Measurements from ENCODE around the gene MTHFD2L. TPM values are rescaled to one million over a fixed set of nuclear protein-coding genes. Genes with fewer than 3 reads are reported as not detected.

The MTHFD2L gene
- total and polyA plus RNA-seq, 2 donors (not counting 3 experiments of a cell fraction or from before 2014, with no cell fraction given) = 6.9 to 15.2 TPM

- intact Hi-C loops (cut with micrococcal nuclease) (no loop called here), dilution Hi-C loops (cut with MboI; ENCODE audit: extremely low pct_ligation_motif_present, low sequenced_read_pairs) (no loop called here)
- Histone ChIP-seq H3K9me3 (replicated peaks; ENCODE audit: control insufficient read depth, insufficient read depth, low read length) (no peaks in the 10 kb centered on the region), H3K9me1 (replicated peaks; ENCODE audit: control insufficient read depth, extremely low read depth, insufficient read depth, low read length) (no peaks in the 10 kb centered on the region), H2AFZ (ENCODE audit: low read depth, low read length) (no peak overlapping the region), H4K20me1 (replicated peaks; ENCODE audit: control insufficient read depth, extremely low read depth, insufficient read depth, low read length) (no peaks in the 10 kb centered on the region), H3K36me3 (ENCODE audit: control insufficient read depth in 2 of 2, extremely low read depth in 1 of 2, insufficient read depth in 2 of 2, low read length in 2 of 2) (no peaks in the 10 kb centered on the region), H3K27me3 (ENCODE audit: control insufficient read depth in 2 of 2, insufficient read depth in 2 of 2, low read length in 2 of 2) (no peaks in the 10 kb centered on the region), H3K4me3 (replicated peaks in 1 of 3; ENCODE audit: insufficient read depth in 1 of 3, low read depth in 1 of 3, low read length in 3 of 3) (no peak overlapping the region), H3K4me1 (ENCODE audit: control insufficient read depth, extremely low read depth, insufficient read depth, low read length) (no peaks in the 10 kb centered on the region), H3K9ac (replicated peaks; ENCODE audit: extremely low read depth, insufficient read depth, low read length) (no peak overlapping the region), H3K27ac (ENCODE audit: insufficient read depth, low read depth, low read length) (no peak overlapping the region), H3K79me2 (ENCODE audit: control insufficient read depth, insufficient read depth, low read length) (no peaks in the 10 kb centered on the region), H3K4me2 (ENCODE audit: insufficient read depth, low read length) (no peak overlapping the region)
- peak; percentile 46 for DNase-seq (ENCODE audit: low read depth, low spot score)
- ChIA-PET POLR2A (no interaction called here), CTCF (interaction anchor here (1.0 to 1.6 kb wide), 3 partner anchors 9 to 30 kb away, joined by 3 to 11 read pairs (median 3); no protein-coding TSS in a partner anchor)
- TF ChIP-seq MAX (IDR thresholded peaks at IDR 0.05; ENCODE audit: insufficient read depth, insufficient read length) = no peak
- no peak for TF ChIP-seq POLR2AphosphoS5 (IDR thresholded peaks at IDR 0.05; ENCODE audit: insufficient read depth, low read depth, low read length)
- no peak for TF ChIP-seq JUN (IDR thresholded peaks at IDR 0.05; ENCODE audit: borderline replicate concordance, insufficient read depth, insufficient read length, low read depth)
- TF ChIP-seq GATA2 (IDR thresholded peaks at IDR 0.05; ENCODE audit: insufficient read depth, insufficient read length, low read depth, low read length) = no peak
- no peak for TF ChIP-seq CTCF (IDR thresholded peaks at IDR 0.05; ENCODE audit: extremely low read depth in 1 of 2, insufficient read depth in 1 of 2, low read depth in 1 of 2, low read length in 2 of 2)
- no peak for TF ChIP-seq FOS (IDR thresholded peaks at IDR 0.05; ENCODE audit: borderline replicate concordance, insufficient read depth, low read length)
- no peak for TF ChIP-seq POLR2A (IDR thresholded peaks at IDR 0.05; ENCODE audit: low read depth, low read length)
- TF ChIP-seq MYC (IDR thresholded peaks at IDR 0.05; ENCODE audit: low read depth, low read length) = no peak
- TF ChIP-seq EZH2 (IDR thresholded peaks at IDR 0.05; ENCODE audit: borderline replicate concordance, low read depth, low read length, severe bottlenecking) = no peak
- BruUV-seq (replicated peaks) = no TSS peak
- no peak for FAIRE-seq
Measured at GRCh38 chr4:74258963-74259362, 101.0 kb downstream of the MTHFD2L start.
